Measurements from ENCODE around the gene HIVEP3.

- TF ChIP-seq CTCF (IDR thresholded peaks at IDR 0.05) (no peak), POLR2A (IDR thresholded peaks at IDR 0.05) (no peak)
Observed at GRCh38 chr1:41533731-41534080, 385.0 kb downstream of the HIVEP3 start.
